Epithelial cell of proximal tubule (primary cell): ENCODE measurements around the gene COL25A1. TPM values are rescaled to one million over a fixed set of nuclear protein-coding genes. Genes with fewer than 3 reads are reported as not detected.

Experiments used
- DNase-seq: peaks from one replicate; pipeline ENCODE4 v3.0.0-alpha.2; 2011; ENCODE audit warnings: low read depth
- H3K4me3 ChIP-seq: 2 replicates; pipeline ENCODE4 v1.5.1; 2011; ENCODE audit warnings: low read depth, mild to moderate bottlenecking, low read length
- total RNA-seq: library from RNA; depleted of rRNA; stranded (reverse); fragments of >200 nt; gene quantifications from 2 replicates; pipeline ENCODE4 v1.2.3, GENCODE V29; 2015
- TF ChIP-seq, protein P1 (sequence below): conservative IDR thresholded peaks from 2 replicates; pipeline ENCODE4 v1.5.1; 2012; ENCODE audit warnings: low read depth, mild to moderate bottlenecking, low read length

COL25A1 gene
- total RNA-seq, 1 donor from 2014 or later, result 0.46 TPM

DNA sequence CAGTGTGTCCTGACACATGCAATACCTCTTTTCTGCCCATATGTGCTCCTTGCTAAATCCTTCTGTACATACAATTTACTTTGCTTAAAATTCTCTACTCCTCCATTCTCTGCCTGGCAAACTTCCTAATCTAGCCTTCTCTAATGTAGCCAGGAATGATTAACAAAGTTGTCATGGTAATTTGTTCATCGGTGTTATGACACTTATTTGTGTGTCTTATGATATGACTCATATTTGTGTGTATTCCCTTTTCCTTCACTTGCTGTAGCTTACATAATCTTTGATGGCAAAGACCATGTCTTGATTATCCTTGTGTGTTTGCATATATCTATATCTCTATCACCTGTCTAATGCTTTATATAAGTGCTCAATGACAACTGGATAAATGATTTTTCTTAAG is 133.3 kb downstream of the COL25A1 start:
- TF ChIP-seq, protein P1, sequence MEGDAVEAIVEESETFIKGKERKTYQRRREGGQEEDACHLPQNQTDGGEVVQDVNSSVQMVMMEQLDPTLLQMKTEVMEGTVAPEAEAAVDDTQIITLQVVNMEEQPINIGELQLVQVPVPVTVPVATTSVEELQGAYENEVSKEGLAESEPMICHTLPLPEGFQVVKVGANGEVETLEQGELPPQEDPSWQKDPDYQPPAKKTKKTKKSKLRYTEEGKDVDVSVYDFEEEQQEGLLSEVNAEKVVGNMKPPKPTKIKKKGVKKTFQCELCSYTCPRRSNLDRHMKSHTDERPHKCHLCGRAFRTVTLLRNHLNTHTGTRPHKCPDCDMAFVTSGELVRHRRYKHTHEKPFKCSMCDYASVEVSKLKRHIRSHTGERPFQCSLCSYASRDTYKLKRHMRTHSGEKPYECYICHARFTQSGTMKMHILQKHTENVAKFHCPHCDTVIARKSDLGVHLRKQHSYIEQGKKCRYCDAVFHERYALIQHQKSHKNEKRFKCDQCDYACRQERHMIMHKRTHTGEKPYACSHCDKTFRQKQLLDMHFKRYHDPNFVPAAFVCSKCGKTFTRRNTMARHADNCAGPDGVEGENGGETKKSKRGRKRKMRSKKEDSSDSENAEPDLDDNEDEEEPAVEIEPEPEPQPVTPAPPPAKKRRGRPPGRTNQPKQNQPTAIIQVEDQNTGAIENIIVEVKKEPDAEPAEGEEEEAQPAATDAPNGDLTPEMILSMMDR, result peak; percentile 3
- DNase-seq, result no peak
- H3K4me3 ChIP-seq, result no peak overlapping the region

DNA sequence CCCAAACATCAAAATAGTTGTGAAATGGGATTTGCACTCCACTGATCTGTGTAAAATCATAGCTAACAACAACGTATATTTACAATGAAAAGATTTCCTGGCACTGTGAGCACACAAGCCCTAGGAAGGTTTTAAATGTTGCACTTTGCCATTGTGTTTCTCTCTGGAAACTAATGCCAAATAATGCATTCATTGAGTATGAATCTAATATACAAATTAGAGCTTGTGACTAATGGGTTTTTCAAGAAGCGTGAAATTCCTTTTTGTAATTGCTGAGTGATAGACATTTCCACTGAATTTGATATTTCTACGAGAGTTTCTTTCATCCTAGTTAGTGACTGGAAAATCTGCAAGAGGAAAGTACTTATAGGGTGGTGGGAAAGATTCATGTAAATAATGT is 135.9 kb downstream of the COL25A1 start:
- H3K4me3 ChIP-seq, result no peak overlapping the region
- DNase-seq, result no peak
- TF ChIP-seq, protein P1, result no peak

DNA sequence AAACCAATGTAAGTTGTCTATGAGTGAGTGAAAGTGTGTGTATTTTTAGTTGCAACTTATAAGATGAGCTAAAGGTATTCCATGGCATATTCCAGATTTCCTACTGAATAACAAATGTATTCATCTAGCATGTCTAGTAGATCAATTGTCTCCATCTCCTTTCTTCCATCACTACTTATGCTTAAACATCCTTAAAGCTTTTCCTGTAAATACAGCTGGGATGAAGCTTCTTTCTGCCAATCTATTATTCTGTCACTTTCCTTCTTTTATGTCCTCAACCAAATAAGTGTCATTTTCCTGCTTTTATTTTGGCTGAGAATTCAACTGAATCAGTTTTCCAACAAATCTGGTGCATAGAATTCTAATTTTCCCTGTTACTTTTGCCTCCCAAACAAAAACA is 136.3 kb downstream of the COL25A1 start:
- H3K4me3 ChIP-seq, result no peak overlapping the region
- DNase-seq, result no peak
- TF ChIP-seq, protein P1, result no peak

DNA sequence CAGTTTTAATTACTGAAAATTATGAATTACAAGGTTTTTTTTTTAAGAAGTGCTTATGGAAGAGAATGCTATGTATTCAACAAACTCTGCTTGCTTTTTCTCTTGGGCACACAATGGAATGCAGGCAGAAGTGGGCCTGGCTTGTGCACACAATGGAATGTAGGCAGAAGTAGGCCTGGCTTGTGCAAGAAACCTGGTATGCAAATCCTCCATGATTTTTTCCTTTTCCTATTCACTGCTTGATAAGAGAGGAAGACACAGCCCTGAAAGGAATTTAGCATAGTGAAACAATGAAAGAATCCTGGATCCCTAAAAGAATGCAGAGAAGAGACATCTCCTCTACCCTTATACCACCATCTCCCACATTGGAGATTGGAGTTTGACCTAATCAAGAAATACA is 138.4 kb downstream of the COL25A1 start:
- no peak overlapping the region for H3K4me3 ChIP-seq
- TF ChIP-seq, protein P1, result no peak
- DNase-seq, result peak; percentile 6

DNA sequence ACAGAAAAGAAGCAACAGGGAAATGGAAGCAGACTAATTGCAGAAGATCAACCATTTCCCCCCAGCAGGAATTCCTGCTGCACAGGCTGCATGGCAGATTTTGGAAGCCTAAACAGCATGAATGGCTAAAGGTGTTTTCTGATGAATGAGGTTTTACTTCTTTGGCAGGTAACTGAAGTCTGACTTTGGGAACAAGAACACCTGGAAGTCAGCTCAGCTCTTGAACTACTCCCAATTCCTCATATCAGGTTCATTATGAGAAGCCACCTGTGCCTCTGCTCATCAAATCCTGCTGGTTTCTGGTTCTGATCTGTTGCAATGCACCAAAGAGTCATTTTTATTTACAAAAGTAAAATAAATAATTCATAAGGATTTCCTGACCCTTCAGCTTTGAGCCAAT is 139.0 kb downstream of the COL25A1 start:
- TF ChIP-seq, protein P1, result no peak
- H3K4me3 ChIP-seq, result no peak overlapping the region
- DNase-seq, result no peak

DNA sequence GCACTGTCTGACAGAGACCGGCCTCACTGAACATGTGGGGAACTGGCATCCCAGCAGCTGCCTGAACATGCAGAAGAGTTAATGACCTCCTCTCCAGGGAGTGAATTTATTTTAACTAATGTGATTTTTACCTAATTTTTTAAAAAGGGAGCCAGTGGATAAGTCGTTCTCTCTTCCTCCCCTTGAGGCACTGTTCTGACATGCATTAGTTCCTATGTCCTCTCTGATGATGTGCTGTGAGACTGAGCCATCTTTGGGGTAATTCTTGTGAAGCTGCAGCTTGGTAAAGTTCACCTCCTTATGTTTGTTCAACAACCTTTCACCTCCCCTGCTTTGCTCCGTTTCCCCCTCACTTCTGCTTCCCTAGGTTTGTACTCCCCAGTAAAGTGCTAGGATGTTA is 139.7 kb downstream of the COL25A1 start:
- no peak for DNase-seq
- H3K4me3 ChIP-seq, result no peak overlapping the region
- TF ChIP-seq, protein P1, result peak; percentile 24

DNA sequence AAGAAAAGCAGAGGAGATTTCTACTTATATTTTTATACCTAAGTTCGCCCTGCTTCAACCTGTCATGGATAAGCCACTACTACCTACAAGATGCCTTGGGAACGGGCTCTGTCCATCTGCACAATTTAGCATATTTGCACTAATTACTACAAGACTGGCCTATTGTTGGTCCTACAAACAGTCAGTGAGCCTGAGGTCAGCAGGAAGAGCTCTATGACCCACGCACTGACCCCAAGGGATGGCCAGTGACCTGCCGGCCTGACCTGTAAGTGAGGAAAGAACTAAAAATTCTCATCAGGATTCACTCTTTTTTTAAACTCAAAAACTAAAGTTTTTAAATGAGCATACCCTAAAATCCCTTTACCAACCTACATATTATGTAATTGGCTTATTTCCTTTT is 142.0 kb downstream of the COL25A1 start:
- no peak for DNase-seq
- H3K4me3 ChIP-seq, result no peak overlapping the region
- TF ChIP-seq, protein P1, result no peak
